ENCODE data around the gene ARAP1. TPM values are rescaled to one million over a fixed set of nuclear protein-coding genes. Genes with fewer than 3 reads are reported as not detected.
A peak's percentile ranks its signal among the peaks of the same experiment; 100 is the strongest.

Gene ARAP1
- total RNA-seq, 6 experiments from 2014 or later, result 32.9 to 76.7 (median 41.2) TPM

DNA sequence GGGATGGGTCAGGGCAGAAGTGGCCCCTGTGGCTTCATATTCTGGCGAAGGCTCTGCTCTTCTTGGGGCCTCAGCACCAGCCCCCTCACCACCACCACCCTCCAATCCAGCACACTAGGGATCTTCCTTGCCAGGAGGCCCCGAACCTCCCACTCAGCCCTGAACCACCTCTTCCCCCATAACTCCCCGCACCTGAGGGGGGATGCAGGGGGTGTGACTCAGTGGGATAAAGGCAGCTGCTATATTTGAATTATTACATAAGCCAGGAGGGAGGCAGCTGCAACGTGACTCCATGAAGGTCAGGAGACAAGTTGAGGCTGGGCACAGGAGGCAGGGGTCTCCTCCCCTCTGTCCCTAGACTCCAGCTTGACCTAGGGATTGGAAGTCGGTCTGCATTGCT lies 72.3 kb downstream of the ARAP1 start:
- no peak for TF ChIP-seq POLR2A (IDR thresholded peaks at IDR 0.05)
- TF ChIP-seq, protein P1, sequence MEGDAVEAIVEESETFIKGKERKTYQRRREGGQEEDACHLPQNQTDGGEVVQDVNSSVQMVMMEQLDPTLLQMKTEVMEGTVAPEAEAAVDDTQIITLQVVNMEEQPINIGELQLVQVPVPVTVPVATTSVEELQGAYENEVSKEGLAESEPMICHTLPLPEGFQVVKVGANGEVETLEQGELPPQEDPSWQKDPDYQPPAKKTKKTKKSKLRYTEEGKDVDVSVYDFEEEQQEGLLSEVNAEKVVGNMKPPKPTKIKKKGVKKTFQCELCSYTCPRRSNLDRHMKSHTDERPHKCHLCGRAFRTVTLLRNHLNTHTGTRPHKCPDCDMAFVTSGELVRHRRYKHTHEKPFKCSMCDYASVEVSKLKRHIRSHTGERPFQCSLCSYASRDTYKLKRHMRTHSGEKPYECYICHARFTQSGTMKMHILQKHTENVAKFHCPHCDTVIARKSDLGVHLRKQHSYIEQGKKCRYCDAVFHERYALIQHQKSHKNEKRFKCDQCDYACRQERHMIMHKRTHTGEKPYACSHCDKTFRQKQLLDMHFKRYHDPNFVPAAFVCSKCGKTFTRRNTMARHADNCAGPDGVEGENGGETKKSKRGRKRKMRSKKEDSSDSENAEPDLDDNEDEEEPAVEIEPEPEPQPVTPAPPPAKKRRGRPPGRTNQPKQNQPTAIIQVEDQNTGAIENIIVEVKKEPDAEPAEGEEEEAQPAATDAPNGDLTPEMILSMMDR (IDR thresholded peaks at IDR 0.05), result no peak
- WGBS (ENCODE audit: insufficient coverage, low coverage, low lambda C conversion rate, missing lambda C conversion rate), result 62% methylated on average over 3 of the region's 5 CpGs
- H3K4me3 ChIP-seq, result no peak overlapping the region
- peaks cover 0 to 4% (median 0%) of the 10 kb centered on the region in 4 donors for H3K4me1 ChIP-seq
- peaks cover 0 to 13% of the 10 kb centered on the region in 2 donors for H3K27me3 ChIP-seq
- intact Hi-C loops (cut with DNase I), result no loop called here
- H3K36me3 ChIP-seq, result no peaks in the 10 kb centered on the region
- ATAC-seq (no peak), DNase-seq (no peak)
- no peaks in the 10 kb centered on the region for H3K9me3 ChIP-seq
- no peak overlapping the region for H3K27ac ChIP-seq

DNA sequence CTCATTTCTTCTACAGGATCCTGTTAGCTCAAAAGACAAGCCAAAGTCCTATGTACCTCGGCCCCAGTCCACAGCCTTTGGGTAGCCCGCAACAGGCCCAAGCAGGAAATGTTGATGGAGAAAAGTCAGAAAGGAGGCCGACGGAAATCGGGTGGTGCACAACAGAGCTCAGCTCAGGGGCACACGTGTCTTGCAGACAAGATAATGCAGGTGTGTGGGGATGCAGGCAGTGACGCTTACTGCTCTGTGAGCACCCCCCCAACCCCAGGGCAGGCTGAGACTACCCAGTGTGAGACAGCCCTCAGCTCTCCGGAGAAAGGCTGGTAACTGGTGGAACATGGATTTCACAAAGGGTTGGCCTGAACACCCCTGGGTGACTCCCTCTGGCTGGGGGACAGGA lies 73.7 kb downstream of the ARAP1 start:
- H3K27ac ChIP-seq, result no peak overlapping the region
- peaks cover 0 to 13% of the 10 kb centered on the region in 2 donors for H3K27me3 ChIP-seq
- WGBS (ENCODE audit: insufficient coverage, low coverage, low lambda C conversion rate, missing lambda C conversion rate), result 61% methylated on average over 5 of the region's 8 CpGs
- H3K36me3 ChIP-seq, result no peaks in the 10 kb centered on the region
- intact Hi-C loops (cut with DNase I), result no loop called here
- H3K4me3 ChIP-seq, result no peak overlapping the region
- no peak for TF ChIP-seq POLR2A (IDR thresholded peaks at IDR 0.05)
- TF ChIP-seq, protein P1 (IDR thresholded peaks at IDR 0.05), result no peak
- no peak for ATAC-seq
- H3K9me3 ChIP-seq, result no peaks in the 10 kb centered on the region
- H3K4me1 ChIP-seq, result peaks cover 0 to 4% (median 0%) of the 10 kb centered on the region in 4 donors
- DNase-seq, result no peak

DNA sequence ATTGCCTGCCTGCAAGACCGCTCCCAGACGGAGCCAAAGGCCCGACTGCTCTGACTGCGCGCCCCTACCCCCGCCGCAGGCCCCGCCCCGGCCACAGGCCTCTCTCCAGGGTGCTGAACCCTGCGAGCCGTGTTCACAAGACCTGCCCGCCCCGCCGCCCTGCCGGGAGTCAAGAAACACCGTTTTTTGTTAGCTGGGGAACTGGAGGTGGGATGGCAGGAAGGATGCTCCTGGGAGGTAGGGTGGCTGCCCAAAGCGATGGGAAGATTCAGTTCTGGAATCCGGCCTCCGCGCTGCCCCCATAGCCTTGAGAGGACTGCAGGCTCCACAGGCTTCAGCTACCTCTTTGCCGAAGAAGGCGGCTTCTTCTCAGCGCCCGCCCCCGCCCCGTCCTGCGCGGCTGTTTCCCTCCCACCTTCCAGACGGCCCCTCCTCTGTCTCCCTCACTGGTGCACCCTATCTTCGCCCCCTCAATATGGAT lies 75.3 kb downstream of the ARAP1 start:
- peak; percentile 61 to 69 (median 67) for DNase-seq
- TF ChIP-seq, protein P1 (IDR thresholded peaks at IDR 0.05), result no peak
- TF ChIP-seq POLR2A (IDR thresholded peaks at IDR 0.05), result no peak
- Histone ChIP-seq H3K4me1 (peaks cover 0 to 4% (median 0%) of the 10 kb centered on the region in 4 donors), H3K4me3 (no peak overlapping the region), H3K36me3 (no peaks in the 10 kb centered on the region), H3K9me3 (no peaks in the 10 kb centered on the region), H3K27me3 (peaks cover 0 to 13% of the 10 kb centered on the region in 2 donors), H3K27ac (no peak overlapping the region)
- ATAC-seq, result peak; percentile 60 to 72 (median 64)
- 3% methylated on average over 18 of the region's 30 CpGs for WGBS (ENCODE audit: insufficient coverage, low coverage, low lambda C conversion rate, missing lambda C conversion rate)
- intact Hi-C loops (cut with DNase I), result no loop called here

DNA sequence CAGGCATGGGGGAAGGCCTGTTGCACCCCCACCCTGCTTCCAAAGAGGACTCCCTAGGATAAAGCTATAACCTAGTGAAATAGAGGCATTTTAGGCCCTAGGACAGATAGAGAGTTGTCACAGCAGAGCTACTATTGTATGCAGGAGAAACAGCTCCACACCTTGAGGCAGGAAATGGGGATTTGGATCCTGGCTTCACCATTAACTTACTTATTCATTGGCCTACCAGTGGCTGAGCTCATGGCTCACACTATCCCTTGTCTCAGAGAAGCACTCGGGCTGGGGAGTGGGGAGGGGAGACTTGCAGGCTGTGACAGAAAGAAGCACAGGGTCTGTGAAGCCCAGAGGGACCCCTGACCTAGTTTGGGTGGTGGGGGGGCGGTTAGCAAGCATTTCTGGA lies 77.0 kb downstream of the ARAP1 start:
- DNase-seq (no peak), ATAC-seq (no peak)
- Histone ChIP-seq H3K36me3 (no peaks in the 10 kb centered on the region), H3K27ac (no peak overlapping the region), H3K4me1 (peaks cover 0 to 4% (median 0%) of the 10 kb centered on the region in 4 donors), H3K27me3 (peaks cover 0 to 13% of the 10 kb centered on the region in 2 donors), H3K9me3 (no peaks in the 10 kb centered on the region), H3K4me3 (no peak overlapping the region)
- 8% methylated on average over 2 of the region's 2 CpGs for WGBS (ENCODE audit: insufficient coverage, low coverage, low lambda C conversion rate, missing lambda C conversion rate)
- TF ChIP-seq, protein P1 (IDR thresholded peaks at IDR 0.05), result no peak
- TF ChIP-seq POLR2A (IDR thresholded peaks at IDR 0.05), result no peak
- intact Hi-C loops (cut with DNase I), result no loop called here
